NCI-H1417 (cell line): Measurements from ENCODE around the gene AHDC1.

Experiments
- DNase-seq, 3 experiments: peaks; one replicate each; lab custom pipeline; 2025; lab: John Stamatoyannopoulos, UW

The AHDC1 gene

GRCh38 chr1:27615346-27616192 lies 11.6 kb upstream of the AHDC1 start:
- DNase-seq, result no peak

GRCh38 chr1:27614625-27615344 lies 10.8 kb upstream of the AHDC1 start:
- DNase-seq, result no peak

GRCh38 chr1:27614043-27614624 lies 10.2 kb upstream of the AHDC1 start:
- DNase-seq, result peak in 1 of 3 experiments; percentile 18

GRCh38 chr1:27612718-27613117 lies 8.8 kb upstream of the AHDC1 start:
- peak in 1 of 3 experiments; percentile 18 for DNase-seq

- DNase-seq, result no peak
Observed at GRCh38 chr1:27611450-27611849, 7.5 kb upstream of the AHDC1 start.

- no peak for DNase-seq
Observed at GRCh38 chr1:27609618-27610240, 5.8 kb upstream of the AHDC1 start.

- DNase-seq, result no peak
Observed at GRCh38 chr1:27609210-27609555, 5.2 kb upstream of the AHDC1 start.

GRCh38 chr1:27607239-27607804 lies 3.4 kb upstream of the AHDC1 start:
- no peak for DNase-seq

- no peak for DNase-seq
Observed at GRCh38 chr1:27606708-27607238, 2.8 kb upstream of the AHDC1 start.

GRCh38 chr1:27605796-27606707 lies 2.1 kb upstream of the AHDC1 start:
- peak; percentile 30 to 79 (median 51) for DNase-seq

- no peak for DNase-seq
Observed at GRCh38 chr1:27605300-27605766, 1.4 kb upstream of the AHDC1 start.

- DNase-seq, result peak in 2 of 3 experiments; percentile 52 to 56
Observed at GRCh38 chr1:27604579-27605299, 795 bp upstream of the AHDC1 start.

- DNase-seq, result peak in 2 of 3 experiments; percentile 64 to 70
Observed at GRCh38 chr1:27603309-27603680, 649 bp downstream of the AHDC1 start.

- DNase-seq, result peak; percentile 26 to 70 (median 65)
Observed at GRCh38 chr1:27602462-27603308, 1.3 kb downstream of the AHDC1 start.

- peak in 2 of 3 experiments; percentile 39 to 52 for DNase-seq
Observed at GRCh38 chr1:27601771-27602461, 2.0 kb downstream of the AHDC1 start.

- DNase-seq, result no peak
Observed at GRCh38 chr1:27601321-27601770, 2.6 kb downstream of the AHDC1 start.

GRCh38 chr1:27600498-27601175 lies 3.3 kb downstream of the AHDC1 start:
- DNase-seq, result peak in 1 of 3 experiments; percentile 40
